Stomach (tissue), 4 donors: ENCODE results near the gene LIPA.

Experiments used
- EP300 ChIP-seq: sonication (generic); formaldehyde crosslinking; IDR thresholded peaks from one replicate; pipeline ENCODE4 v1.6.1; 2017; ENCODE audit warnings: antibody characterized with exemption
- POLR2A ChIP-seq, 4 donors: fragments of 450-650 bp; IDR thresholded peaks; one replicate each; pipeline ENCODE4 v1.6.1; 2016; ENCODE audit warnings: antibody characterized with exemption in 4 of 4, control low read depth in 2 of 4, mild to moderate bottlenecking in 1 of 4, moderate library complexity in 1 of 4
- TF ChIP-seq, protein P1 (sequence below), 7 experiments: fragments of 450-650 bp in 4 of 7; fragments of 200-600 bp in 3 of 7; sonication (generic) in 3 of 7; IDR thresholded peaks; one replicate each; pipeline ENCODE4 v1.5.1; 2016 to 2019; ENCODE audit warnings: antibody characterized with exemption in 7 of 7, control low read depth in 2 of 7, mild to moderate bottlenecking in 1 of 7

DNA sequence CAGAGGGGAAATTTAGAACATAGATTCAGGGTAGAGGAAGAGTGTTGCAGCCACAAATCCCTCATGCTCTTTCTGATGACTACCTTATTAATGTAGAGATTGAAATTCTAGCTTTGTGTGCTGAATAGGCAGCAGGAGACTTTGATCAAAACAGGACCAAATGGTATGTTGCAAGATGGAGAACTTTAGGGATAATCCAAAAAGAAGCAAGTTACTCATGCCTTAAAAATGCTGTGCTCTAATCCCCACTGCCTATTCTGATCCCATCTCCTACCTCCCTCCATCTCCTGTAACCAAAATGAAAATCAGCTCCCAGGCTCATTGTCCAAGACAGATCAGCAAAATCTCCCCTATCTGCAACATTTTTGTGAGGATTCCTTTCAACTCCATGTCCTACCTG, 75.8 kb downstream of the LIPA start:
- TF ChIP-seq EP300 = no peak
- no peak for TF ChIP-seq POLR2A (IDR thresholded peaks at IDR 0.05)
- TF ChIP-seq, protein P1, sequence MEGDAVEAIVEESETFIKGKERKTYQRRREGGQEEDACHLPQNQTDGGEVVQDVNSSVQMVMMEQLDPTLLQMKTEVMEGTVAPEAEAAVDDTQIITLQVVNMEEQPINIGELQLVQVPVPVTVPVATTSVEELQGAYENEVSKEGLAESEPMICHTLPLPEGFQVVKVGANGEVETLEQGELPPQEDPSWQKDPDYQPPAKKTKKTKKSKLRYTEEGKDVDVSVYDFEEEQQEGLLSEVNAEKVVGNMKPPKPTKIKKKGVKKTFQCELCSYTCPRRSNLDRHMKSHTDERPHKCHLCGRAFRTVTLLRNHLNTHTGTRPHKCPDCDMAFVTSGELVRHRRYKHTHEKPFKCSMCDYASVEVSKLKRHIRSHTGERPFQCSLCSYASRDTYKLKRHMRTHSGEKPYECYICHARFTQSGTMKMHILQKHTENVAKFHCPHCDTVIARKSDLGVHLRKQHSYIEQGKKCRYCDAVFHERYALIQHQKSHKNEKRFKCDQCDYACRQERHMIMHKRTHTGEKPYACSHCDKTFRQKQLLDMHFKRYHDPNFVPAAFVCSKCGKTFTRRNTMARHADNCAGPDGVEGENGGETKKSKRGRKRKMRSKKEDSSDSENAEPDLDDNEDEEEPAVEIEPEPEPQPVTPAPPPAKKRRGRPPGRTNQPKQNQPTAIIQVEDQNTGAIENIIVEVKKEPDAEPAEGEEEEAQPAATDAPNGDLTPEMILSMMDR (IDR thresholded peaks at IDR 0.05) = no peak
